Fibroblast of skin of right quadriceps (primary cell): Measurements from ENCODE around the gene ADAM10.
"Not testable (repeated sequence)": the region's sequence is repeated elsewhere in the genome, so short reads cannot be mapped to it uniquely, and the experiment has no call there.

ENCODE experiments used
- DNase-seq: peaks from one replicate; pipeline ENCODE4 v3.0.0-alpha.2; 2013

Gene ADAM10

DNA sequence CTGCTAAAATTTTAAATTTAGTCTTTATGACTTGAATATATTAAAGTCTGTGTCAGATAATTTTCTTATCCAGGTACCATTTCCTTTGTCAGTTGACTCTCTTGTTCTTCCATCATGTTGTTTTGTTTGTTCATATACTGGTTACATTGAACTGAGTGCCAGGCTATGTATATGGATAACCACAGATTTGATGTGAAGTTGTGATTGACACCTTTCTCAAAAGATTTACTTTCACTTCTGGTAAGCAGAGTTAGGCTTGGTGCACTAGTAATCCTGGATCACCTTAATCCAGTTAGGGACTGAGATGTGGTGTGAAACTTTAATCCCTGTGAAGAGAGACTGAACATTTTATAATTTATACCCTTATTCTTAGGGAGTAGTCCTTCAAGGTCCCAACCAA lies 99.4 kb downstream of the ADAM10 start:
- DNase-seq = no peak

GRCh38 chr15:58649175-58649574 lies 100.3 kb downstream of the ADAM10 start:
- DNase-seq = no peak

GRCh38 chr15:58643996-58644395 lies 105.5 kb downstream of the ADAM10 start:
- no peak for DNase-seq

GRCh38 chr15:58641660-58642059 lies 107.8 kb downstream of the ADAM10 start:
- DNase-seq = no peak

GRCh38 chr15:58639992-58640391 lies 109.5 kb downstream of the ADAM10 start:
- no peak for DNase-seq

- no peak for DNase-seq
Measured at GRCh38 chr15:58639002-58639756, 110.3 kb downstream of the ADAM10 start.

DNA sequence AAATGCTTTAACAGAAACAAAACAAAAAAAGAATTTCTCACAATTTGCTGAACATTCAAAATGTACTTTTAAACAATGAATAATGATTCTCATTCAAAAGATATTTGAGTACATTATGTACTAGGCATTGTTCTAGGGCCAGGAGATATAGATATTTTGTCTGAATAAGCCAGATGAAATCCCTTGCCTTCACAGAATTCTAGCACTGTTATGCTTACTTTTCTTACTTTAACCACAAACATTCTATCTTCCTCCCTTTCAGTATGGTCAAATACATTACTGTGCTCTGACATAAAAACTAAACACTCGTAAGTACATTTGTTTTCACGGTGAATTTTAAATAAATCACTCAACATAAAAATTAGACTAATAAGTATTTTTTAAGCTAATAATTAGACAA lies 116.7 kb downstream of the ADAM10 start:
- DNase-seq = no peak

DNA sequence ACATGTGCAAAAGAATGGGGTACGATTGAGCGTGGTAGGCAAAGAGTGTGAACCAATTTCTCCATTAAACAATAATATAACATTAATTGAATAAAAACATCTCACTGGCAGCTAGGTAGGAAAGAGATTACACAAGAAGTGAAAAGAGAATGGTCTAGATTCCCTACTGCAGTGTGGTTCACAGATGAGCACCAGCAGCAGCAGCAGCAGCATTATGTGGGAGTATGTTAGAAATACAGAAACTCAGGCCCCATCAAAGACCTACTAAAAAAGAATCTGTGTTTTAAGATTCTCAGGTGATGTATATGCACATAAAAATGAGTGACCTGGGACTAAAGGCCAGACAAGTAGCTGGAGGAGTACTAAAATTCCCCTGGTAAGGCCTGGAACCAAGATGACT lies 118.2 kb downstream of the ADAM10 start:
- DNase-seq = no peak

GRCh38 chr15:58629625-58630024 lies 119.9 kb downstream of the ADAM10 start:
- DNase-seq = no peak

- DNase-seq = no peak
Measured at GRCh38 chr15:58628206-58628947, 121.1 kb downstream of the ADAM10 start.

DNA sequence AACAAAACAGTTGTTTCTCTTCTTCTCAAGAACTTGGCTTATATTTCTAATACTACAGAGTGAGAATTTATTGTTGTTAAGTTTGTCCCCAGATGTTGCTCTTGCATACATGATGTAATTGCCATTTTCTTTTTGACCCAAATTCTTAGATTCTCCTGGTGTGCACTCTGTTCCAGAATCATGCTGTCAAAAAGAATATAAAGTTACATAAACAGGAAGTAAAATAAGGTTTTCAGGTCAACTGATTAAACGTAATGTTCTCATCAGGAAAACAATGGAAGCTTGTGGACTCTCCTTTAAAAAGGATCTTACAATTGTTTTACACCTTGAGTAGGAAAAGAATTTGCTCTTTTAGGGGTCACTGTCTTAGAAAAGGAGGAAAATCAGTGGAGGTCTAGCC lies 121.8 kb downstream of the ADAM10 start:
- DNase-seq = no peak

DNA sequence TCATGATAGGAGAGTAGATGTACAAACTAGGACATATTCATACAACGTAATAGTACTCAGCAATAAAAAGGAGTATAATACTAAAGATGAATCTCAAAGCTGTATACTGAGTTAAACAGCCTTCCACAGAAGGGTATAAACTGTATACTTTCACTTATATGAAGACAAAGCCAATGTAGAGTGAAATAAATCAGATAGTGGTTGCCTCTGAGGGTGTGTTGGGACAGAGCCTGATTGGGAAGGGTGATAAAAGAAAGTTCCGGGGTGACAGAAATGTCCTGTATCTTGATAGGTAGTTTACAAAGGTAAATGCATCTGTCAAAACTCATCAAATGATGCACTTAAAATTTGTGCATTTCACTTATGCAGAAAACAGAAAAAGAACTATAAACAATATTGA lies 122.5 kb downstream of the ADAM10 start:
- DNase-seq = no peak

GRCh38 chr15:58626378-58626777 lies 123.1 kb downstream of the ADAM10 start:
- no peak for DNase-seq

DNA sequence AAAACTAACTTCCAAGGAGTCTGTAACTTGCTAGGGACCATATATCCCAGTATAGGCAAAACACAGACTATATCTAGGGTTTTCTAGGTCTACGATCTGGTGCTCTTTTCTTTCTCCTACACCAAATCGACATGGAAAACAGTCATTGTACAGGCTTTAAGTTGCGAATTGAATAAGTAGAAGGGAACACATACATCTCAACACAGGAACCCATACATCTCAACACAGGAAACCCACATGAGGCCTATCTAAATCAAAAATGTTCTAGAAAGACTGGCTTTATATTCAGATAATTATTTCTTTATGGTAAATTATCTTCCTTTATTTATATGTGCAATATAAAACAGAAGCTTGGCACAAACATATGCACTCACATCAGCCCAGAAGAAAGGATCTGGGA lies 126.6 kb downstream of the ADAM10 start:
- no peak for DNase-seq

- not testable (repeated sequence) for DNase-seq
Measured at GRCh38 chr15:58620268-58620667, 129.2 kb downstream of the ADAM10 start.

DNA sequence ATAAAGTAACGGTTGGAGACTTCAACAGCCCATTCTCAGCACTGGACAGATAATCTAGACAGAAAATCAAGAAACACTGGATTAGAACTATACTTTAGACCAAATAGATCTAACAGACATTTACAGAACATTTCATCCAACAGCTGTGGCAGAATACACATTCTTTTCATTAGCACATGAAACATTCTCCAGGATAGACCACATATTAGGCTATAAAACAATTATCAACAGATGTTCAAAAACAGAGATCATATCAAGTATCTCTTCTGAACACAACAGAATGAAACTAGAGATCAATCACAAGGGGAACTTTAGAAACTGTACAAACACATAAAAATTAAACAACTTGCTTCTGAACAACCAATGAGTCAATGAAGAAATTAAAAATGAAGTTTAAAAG lies 133.3 kb downstream of the ADAM10 start:
- peak; percentile 7 for DNase-seq

- DNase-seq = no peak
Measured at GRCh38 chr15:58611731-58612676, 137.5 kb downstream of the ADAM10 start.

DNA sequence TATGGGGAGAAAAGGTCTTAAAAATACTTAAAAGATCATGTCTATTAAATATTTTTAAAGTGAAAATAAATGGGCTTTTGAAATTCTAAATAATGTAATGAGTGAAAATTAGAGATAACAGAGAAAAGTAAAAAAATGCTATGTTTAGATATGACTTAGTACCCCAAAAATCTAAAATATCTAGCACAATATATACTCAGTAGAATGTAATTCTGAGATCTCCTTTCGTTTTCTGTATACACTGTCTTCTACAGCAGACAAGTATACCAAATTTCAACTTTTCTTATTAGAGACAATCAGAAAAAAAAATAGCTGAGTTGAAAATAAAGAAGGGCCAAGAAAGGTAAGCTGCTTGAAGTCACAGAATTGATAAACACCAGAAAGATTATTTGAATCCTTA lies 140.8 kb downstream of the ADAM10 start:
- no peak for DNase-seq

- DNase-seq = peak; percentile 73
Measured at GRCh38 chr15:58608129-58608590, 141.3 kb downstream of the ADAM10 start.

GRCh38 chr15:58606577-58607080 lies 142.9 kb downstream of the ADAM10 start:
- DNase-seq = no peak

- no peak for DNase-seq
Measured at GRCh38 chr15:58605931-58606530, 143.5 kb downstream of the ADAM10 start.

- DNase-seq = no peak
Measured at GRCh38 chr15:58604455-58604923, 145.0 kb downstream of the ADAM10 start.
